Neural crest cell (in vitro differentiated cells): ENCODE results near the gene UCHL1. TPM values are rescaled to one million over a fixed set of nuclear protein-coding genes. Genes with fewer than 3 reads are reported as not detected.

Experiments used
- DNase-seq: peaks from one replicate; pipeline ENCODE4 v3.0.0; 2021; ENCODE audit warnings: low read depth, mixed read lengths, low spot score
- H3K27ac Mint-ChIP-seq: one replicate; pipeline ENCODE4 v1.8.0; 2021; ENCODE audit warnings: mild to moderate bottlenecking, mixed read lengths; ENCODE audit not compliant: unreplicated experiment
- H3K27me3 Mint-ChIP-seq: 2 replicates; pipeline ENCODE4 v1.8.0; 2021; ENCODE audit warnings: low read depth, mild to moderate bottlenecking, mixed read lengths
- H3K36me3 Mint-ChIP-seq: 2 replicates; pipeline ENCODE4 v1.8.0; 2021; ENCODE audit warnings: low read depth, mild to moderate bottlenecking, mixed read lengths
- H3K4me1 Mint-ChIP-seq: 2 replicates; pipeline ENCODE4 v1.8.0; 2021; ENCODE audit warnings: mixed read lengths
- H3K4me3 Mint-ChIP-seq: one replicate; pipeline ENCODE4 v1.8.0; 2021; ENCODE audit warnings: mild to moderate bottlenecking, mixed read lengths
- H3K9me3 Mint-ChIP-seq: 2 replicates; pipeline ENCODE4 v1.8.0; 2021; ENCODE audit warnings: mixed read lengths
- CTCF ChIP-seq: fragments of 200-600 bp; sonication (generic); conservative IDR thresholded peaks from 2 replicates; pipeline ENCODE4 v1.5.0; 2021; ENCODE audit warnings: antibody characterized with exemption, mild to moderate bottlenecking
- total RNA-seq: library from RNA; stranded (reverse); gene quantifications from 2 replicates; pipeline ENCODE4 v1.2.1, GENCODE V29; 2021

UCHL1 gene
- total RNA-seq, 1 donor from 2014 or later, result 285 TPM

GRCh38 chr4:41212616-41213203, 44.0 kb upstream of the UCHL1 start:
- Mint-ChIP-seq H3K27me3 (peaks cover 22% of the 10 kb centered on the region), H3K9me3 (no peaks in the 10 kb centered on the region), H3K4me3 (peak overlapping the region; percentile 90), H3K4me1 (peaks cover 42% of the 10 kb centered on the region), H3K36me3 (no peaks in the 10 kb centered on the region), H3K27ac (no peak overlapping the region)
- peak; percentile 55 for TF ChIP-seq CTCF
- DNase-seq, result no peak

GRCh38 chr4:41213625-41214135, 43.0 kb upstream of the UCHL1 start:
- peaks cover 42% of the 10 kb centered on the region for H3K4me1 Mint-ChIP-seq
- H3K27ac Mint-ChIP-seq, result peak overlapping the region; percentile 2
- H3K9me3 Mint-ChIP-seq, result no peaks in the 10 kb centered on the region
- peak; percentile 12 for DNase-seq
- TF ChIP-seq CTCF, result peak; percentile 17
- H3K4me3 Mint-ChIP-seq, result peak overlapping the region; percentile 90
- H3K27me3 Mint-ChIP-seq, result peaks cover 22% of the 10 kb centered on the region
- no peaks in the 10 kb centered on the region for H3K36me3 Mint-ChIP-seq

GRCh38 chr4:41214136-41214824, 42.4 kb upstream of the UCHL1 start, which contains the start of gene APBB2:
Gene APBB2, minus strand, starts transcription at chr4:41214542. Its CDS starts 181,288 bp downstream, at chr4:41033254.
- no peaks in the 10 kb centered on the region for H3K36me3 Mint-ChIP-seq
- DNase-seq, result peak; percentile 93
- H3K9me3 Mint-ChIP-seq, result no peaks in the 10 kb centered on the region
- peak within 1 kb of the TSS; percentile 93 for H3K4me3 Mint-ChIP-seq
- H3K27ac Mint-ChIP-seq, result peak within 1 kb of the TSS; percentile 2
- peak; percentile 87 for TF ChIP-seq CTCF
- peaks cover 22% of the 10 kb centered on the region for H3K27me3 Mint-ChIP-seq
- H3K4me1 Mint-ChIP-seq, result peaks cover 38% of the 10 kb centered on the region

GRCh38 chr4:41214825-41215146, 41.9 kb upstream of the UCHL1 start:
- no peak overlapping the region for H3K27ac Mint-ChIP-seq
- H3K9me3 Mint-ChIP-seq, result no peaks in the 10 kb centered on the region
- peak; percentile 32 for TF ChIP-seq CTCF
- H3K36me3 Mint-ChIP-seq, result no peaks in the 10 kb centered on the region
- H3K4me1 Mint-ChIP-seq, result peaks cover 36% of the 10 kb centered on the region
- H3K27me3 Mint-ChIP-seq, result peaks cover 22% of the 10 kb centered on the region
- H3K4me3 Mint-ChIP-seq, result peak overlapping the region; percentile 93
- DNase-seq, result no peak

GRCh38 chr4:41215155-41215554, 41.6 kb upstream of the UCHL1 start:
- Mint-ChIP-seq H3K27me3 (peaks cover 22% of the 10 kb centered on the region), H3K27ac (no peak overlapping the region), H3K9me3 (no peaks in the 10 kb centered on the region), H3K36me3 (no peaks in the 10 kb centered on the region), H3K4me3 (peak overlapping the region; percentile 93), H3K4me1 (peaks cover 36% of the 10 kb centered on the region)
- no peak for DNase-seq
- no peak for TF ChIP-seq CTCF
